GM21717 (cell line): ENCODE data around the gene ATOH8.

Experiments
- ATAC-seq: cut with Tn5 transposase; IDR thresholded peaks from one replicate; pipeline ENCODE4 v1.9.1; 2021; ENCODE audit warnings: mild to moderate bottlenecking, moderate library complexity; ENCODE audit not compliant: unreplicated experiment

Gene ATOH8

DNA sequence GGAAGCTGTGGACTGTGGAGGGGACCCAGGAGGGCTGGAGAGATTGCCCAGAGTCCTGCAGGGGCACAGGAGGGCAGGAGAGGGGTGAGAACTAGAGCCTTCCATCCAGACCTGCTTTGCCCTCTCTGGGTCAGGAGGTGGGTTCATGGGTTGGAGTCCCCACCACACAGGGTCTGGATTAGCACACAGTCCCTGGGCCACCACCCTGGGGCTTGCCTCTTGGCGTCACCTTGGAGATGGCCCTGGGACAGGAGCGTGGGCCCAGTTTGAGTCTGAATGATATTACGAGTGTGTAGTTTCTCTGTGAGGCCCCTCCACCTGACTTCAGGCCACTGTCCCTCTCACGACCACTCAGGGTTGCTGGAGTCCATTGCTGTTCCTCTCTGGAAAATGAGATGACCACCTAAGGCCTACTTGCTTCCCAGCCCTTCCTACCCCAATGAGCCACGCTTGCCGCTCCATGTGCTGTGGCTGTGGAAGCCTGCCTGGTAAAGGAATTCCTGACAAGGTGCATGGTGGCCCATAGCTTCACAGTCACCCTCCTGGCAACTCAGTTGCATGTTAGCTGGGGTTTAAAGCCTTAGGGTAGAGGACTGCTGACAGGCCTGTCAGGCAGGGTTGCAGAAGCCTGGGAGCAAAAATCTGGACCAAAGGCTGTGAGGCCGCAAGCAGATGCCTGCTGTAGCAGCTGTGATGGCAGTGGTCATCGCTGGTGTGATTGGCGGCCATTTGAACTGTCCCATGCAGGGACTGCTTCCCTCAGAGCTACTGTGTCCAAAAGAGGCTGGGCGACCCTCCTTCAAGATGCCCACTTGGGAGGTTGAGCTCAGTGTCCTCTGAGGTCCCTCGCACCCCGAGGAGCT is 14.2 kb downstream of the ATOH8 start:
- ATAC-seq: no peak

DNA sequence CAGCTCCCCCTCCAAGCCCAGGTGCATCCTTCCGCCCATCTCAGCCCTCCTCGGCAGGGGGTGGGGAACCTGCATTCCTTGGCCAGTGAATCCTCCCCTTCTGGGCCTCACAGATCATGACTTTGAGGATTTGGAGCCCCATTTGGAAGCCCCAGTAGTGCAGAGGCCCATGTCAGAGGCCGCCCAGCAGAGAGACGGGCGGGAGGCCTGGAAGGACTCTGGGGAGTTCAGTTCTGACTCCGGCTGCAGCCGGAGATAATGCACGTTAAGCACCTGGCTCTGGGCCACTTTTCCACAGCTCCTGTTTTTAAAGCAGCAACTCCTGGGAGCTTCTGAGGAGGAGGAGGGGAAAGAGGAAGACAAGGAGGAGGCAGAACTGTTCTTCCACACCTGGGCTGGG is 14.9 kb downstream of the ATOH8 start:
- ATAC-seq: no peak

DNA sequence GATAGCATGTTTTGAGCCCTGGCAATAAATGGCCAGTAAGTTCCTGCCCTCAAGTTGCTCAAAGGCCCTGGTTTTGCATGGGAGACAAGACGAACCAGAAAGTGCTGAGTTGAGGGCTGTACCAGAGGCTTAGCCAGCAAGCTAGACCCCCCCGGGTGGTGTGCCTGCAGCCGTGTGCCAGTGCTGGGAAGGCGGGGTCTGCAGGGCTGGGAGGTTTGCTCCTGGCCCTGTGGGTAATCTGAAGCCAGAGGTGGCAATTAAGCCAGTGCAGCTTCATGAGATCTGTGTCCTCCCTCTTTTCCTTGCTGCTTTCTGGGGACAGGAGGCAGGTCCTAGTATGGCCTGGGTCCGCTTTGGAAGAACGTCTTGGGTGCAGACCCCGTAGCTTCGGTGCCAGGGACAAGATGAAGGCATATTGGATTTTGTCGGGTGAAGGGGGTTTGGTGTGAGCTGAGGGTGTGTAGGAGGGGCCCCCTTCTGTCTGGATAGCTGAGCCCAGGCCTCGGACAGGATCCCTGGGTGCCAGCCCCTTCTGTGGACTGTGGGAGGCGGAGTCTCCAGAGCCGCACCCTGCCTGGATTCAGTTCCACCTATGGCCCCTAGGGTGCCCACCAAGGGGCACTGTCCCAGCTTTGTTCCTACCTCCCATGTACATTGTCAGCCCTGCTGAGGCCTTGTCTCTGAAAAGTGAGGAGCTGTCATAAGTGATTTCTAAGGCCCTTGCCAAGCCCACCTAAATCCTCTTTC is 15.6 kb downstream of the ATOH8 start:
- ATAC-seq: no peak

DNA sequence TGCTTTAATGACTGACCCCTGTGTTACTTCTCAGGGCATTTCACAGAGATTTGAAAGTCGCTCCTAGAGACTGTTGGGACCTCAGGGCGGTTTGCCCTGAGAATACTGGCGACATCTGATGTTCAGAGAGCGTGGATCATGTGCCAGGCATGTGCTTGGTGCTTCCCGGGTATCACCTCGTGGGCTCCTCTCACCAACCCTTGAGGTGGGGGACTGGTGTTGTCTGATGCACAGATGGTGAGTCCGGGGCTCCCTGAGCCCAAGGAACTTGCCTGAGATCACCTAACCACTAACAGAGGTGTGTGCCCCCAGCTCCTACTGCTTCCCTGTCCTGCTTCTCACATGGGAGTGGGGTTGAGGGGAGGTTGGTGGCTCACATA is 16.2 kb downstream of the ATOH8 start:
- ATAC-seq: no peak

DNA sequence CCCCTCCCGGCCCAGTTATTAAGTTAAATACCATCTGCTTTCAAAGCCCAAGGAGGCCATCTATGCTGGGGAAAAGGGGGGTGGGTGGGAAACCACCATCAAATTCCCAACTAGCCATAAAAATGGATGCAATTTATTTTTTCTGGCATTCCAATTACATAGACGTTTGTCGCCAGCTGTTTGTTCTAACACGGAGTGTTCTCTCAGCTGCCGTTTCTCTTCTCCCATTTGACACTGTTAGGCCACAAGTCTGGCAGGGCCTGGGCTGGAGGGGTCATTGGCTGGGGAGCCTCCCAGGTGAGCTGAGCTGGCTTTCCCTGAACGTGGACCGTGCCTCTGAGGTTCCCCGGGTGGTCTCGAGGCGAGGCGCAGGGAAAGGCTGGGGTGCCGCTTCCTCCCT is 16.6 kb downstream of the ATOH8 start:
- no peak for ATAC-seq

- no peak for ATAC-seq
These were observed 17.1 kb downstream of the ATOH8 start for GRCh38 chr2:85770786-85771409.

GRCh38 chr2:85771486-85771885 is 17.7 kb downstream of the ATOH8 start:
- ATAC-seq: no peak

DNA sequence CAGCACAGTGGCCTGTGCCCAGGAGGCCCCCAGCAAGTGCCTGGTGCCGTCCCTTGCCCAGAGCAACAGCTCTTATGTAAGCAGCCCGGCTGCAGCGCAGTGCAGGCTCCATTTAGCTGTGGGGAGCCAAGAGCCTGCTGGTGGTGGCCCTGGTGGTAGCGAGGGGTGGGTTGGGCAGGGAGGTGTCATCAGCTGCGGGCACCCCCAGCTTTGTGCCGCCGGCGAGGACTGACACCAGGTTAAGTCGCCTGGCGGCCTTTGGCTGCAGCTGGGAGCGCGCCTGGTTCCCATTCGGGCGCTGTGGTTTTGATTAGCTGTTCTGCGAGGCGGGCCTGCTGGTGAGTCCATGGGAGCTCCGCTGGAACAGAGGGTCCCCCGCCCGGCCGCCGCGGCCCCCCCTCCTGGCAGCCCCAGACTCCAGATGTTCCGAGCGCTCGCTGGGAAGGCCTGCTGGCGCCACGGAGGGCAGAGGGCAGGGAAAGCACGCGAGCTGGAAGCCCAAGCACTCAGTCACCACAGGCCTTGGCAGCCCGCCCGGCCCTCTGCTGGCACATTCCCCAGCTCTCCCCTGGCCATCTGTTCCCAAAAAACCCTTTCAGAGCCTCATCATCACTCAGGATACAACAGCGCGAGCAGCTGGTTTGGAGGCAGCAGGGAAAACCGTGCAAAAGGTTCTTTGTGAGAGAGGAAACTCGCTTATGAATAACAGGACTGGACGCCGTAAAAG is 18.4 kb downstream of the ATOH8 start:
- ATAC-seq: no peak

DNA sequence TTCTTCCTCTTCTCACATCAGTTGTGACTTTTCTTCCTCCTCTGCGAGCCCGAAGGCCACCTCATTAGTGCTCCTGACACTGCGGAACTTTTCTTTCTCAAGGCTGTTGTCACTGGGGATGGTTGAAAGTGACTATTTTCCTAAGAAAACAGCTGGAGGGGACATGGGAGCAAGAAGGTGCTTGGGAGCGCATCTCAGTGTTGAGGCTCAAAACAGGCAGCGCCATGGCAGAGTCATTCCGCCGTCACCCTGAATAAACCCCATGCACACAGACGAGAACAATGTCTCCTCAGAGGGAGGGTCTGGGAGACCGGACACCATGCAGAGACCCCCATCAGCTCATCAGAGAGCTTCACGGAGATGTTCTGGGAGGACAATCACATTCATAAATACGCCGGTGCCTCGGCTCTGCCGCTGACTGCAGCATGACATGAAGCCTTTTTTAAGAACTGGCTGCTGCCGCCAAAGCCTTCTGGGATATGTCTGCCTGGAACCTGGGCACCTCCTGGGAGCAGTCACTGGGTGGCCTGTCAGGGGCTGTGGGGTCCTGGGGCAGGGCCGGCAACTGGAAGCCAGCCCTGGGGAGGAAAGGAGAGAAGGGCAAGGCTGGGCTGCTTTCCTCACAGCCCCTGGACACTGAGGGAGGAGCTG is 19.2 kb downstream of the ATOH8 start:
- ATAC-seq: no peak

DNA sequence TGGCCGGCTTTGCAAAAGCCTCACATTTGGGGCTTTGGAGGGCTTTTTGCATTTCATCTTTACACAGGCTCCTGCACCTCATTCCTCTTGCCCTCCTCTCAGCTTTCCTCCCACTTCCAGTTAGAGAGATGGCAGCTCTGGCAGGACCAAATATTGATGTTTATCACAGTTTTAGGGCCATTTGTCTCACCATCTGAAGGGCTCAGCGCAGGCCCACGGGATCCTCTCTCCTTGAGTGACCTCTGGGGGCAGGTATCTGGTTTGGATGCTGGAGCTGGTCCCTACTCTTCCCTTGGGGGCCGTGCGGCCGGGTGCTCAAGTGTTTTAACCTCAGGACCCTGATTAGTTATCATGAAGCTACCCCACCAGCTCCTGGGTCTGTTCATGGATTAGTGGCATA is 19.9 kb downstream of the ATOH8 start:
- no peak for ATAC-seq

DNA sequence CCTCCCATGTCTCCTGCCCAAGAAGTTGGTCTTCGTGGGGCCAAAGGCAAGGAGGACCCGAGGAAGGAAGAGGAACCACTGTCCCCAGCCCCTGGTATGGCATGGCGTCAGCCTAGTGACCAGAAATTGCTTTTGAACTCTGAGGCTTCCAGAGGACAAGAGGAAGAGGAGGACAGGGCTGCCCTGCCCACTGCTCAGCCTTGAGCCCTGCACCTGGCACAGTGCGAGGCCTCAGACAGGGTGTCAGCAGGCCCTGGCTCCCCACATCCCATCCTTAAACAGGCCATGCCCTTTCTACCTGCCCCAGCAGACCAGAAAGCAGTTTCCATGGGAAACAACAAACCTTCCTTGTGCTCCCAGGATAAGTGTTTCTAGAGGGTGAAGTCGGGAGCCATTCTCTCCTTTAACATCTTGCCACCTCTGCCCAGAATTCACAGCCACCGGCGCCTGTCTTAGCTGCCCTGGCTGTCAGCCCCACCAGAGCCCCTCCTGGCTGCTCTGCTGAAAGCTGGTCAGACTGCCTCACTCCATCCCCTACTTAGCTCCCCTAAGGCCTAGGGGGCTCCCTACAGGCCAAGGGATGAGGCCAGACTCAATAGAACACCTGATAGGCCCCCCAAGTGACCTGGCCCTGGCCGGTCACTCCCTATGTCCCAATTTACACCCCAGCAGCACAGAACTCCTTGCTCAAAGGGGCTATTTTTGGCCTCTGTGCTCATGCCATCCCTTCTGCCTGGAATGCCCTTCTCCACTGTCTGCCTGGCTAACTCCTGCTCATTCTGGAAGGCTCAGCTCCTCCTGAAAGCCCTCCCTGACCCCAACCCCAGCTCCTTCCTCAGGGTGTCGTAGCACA is 20.6 kb downstream of the ATOH8 start:
- no peak for ATAC-seq

DNA sequence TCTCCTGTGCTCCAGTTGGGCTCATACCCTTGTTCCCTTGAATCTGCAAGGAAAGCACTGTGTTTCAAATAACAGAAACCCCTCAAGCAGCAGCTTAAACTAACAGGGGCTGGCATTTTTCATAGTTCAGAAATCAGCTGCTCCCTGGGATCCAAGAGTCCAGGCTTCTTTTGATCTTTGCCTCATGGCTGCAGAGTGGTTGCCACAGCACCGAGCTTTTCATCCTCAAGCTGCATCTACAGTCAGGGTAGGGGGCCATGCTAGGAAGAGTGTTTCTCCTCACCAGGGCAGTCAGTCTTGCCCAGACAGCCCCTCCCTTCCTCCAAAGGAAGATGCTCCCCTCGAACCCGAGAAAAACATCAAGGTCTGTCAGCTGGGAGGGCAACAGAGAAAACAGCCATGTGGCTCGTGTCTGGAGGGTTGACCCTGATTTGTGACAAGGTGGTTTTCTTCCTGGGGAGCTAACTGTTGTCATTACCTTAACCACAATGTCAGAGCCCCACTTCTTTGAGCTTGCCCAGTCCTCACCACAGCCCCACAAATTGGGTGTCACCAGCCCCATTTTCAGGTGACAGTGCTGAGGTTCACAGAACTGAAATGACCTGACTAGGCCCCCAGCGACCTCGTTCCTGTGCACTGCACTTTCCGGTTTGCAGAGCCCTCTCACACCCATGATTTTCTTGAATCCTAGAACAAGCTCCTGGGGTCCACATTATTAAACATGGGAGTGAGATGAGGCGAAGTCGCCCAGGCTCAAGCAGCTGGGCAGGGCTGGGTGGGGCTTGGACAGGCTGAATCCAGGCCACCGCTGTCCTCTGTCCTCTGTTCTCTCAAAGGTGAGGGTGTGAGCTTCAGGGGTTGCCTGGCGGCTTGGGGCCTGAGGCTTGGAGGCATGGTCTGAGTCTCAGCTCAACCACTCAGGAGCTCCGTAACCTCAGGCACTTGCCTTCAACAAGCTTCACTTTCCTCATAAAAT is 21.9 kb downstream of the ATOH8 start:
- ATAC-seq: no peak

- ATAC-seq: no peak
These were observed 22.9 kb downstream of the ATOH8 start for GRCh38 chr2:85776672-85777071.

- ATAC-seq: no peak
These were observed 23.7 kb downstream of the ATOH8 start for GRCh38 chr2:85777441-85777861.

- no peak for ATAC-seq
These were observed 25.0 kb downstream of the ATOH8 start for GRCh38 chr2:85778646-85779379.

GRCh38 chr2:85779641-85780315 is 26.0 kb downstream of the ATOH8 start:
- ATAC-seq: no peak

DNA sequence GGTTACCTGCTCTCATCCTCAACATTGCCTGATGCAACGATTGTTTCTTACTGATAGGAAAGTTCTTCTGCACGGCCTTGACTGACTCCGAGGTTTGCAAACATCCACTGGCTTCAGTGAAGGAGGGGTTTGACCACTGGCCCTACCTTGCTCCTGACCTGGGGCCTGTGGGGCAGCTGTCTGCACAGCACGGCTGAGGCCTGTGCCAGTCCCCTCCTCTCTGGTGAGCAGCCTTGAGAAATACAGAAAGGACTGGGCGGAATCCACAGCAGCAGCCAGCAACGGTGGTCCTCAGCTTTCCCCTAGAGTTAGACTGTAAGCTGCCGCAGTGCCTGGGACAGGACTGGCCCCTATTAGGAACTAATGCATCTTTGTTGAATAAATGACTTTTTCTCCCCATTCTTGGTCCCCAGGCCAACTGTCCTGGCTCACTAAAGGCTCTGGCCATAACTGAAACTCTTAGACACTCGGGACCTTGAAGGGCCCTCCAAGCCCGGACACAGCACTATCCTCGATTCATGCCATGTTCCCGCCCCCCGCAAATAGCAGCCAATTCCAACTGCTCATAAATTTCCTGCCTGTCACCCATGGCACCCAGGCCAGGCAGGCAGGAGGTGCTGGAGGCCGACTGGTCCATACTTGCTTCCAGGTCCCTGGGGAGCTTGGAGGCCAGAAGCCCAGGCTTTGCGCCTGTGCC is 26.7 kb downstream of the ATOH8 start:
- ATAC-seq: no peak
